HG03039 (cell line): Measurements from ENCODE around the gene FOS.

Experiments
- ATAC-seq: cut with Tn5 transposase; IDR thresholded peaks from one replicate; pipeline ENCODE4 v1.9.1; 2021; ENCODE audit warnings: mild to moderate bottlenecking, moderate library complexity; ENCODE audit not compliant: unreplicated experiment

Gene FOS

DNA sequence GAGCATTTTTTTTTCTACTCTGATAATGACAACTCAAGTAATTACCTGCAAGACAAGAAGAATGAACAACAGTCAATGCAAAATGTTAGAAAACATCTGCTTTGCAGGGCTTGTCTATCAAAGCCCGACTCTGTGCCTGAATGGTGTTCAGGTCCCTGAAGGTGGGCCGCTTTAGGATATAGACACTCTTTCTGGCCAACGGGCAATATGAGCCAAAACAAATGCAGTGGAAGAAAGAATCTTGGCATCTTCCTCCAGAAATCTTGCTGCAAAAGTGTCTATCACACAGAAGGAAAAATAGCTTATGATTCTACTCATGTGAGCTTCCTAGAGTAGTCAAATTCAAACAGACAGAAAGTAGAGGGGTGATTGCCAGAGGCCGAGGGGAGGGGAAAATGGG lies 32.7 kb downstream of the FOS start:
- ATAC-seq: no peak

DNA sequence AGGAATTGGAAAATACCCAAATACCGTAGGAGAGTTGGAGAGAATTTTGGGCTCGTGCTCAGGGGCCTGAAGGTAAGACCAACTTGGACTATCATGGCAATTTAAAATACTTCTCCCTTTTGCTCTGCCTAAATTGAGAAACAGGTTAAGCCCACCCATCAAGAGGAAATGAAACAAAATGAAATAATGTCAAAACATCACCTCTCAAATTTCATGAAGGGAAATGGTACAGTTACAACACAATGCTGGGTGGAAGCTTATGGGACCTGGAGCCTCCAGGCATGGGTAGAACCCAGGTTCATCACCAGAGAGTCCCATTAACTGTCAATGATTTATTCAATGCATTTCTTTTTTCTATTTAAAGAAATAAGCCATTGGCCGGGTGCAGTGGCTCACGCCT lies 33.7 kb downstream of the FOS start:
- no peak for ATAC-seq

DNA sequence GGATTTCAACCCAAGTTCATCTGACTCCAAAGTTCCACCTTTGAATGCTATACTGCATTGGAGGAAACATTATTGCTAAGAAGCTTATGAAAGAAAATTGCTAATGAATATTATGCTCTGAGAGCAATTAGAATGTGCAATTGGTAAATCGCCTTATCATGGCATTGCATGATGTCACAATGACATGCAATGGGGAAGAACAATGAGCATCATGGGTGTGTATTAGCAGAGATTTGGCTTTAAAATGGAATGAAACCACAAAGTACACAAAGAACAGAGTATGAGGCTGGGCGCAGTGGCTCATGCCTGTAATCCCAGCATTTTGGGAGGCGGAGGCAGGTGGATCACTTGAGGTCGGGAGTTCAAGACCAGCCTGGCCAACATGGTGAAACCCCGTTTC lies 34.7 kb downstream of the FOS start:
- no peak for ATAC-seq

DNA sequence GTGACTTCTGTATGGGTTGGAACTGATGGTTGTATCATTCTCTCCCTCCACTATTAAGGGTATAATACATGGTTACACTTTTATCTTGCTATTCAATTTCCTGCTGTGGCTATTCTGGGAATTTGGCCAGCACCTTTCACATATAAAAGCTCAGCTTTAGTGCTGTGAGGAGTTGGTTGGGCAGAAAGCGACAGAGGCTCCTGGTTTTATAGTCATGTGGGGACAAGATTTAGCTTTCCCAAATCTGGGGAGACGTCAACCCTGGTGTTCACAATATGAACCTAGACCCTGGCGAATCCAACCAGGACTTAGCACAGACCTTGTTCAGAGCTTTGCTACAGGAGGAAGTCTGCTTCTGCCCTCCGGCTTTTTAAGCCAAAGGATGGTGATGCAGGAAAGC lies 36.5 kb downstream of the FOS start:
- no peak for ATAC-seq

DNA sequence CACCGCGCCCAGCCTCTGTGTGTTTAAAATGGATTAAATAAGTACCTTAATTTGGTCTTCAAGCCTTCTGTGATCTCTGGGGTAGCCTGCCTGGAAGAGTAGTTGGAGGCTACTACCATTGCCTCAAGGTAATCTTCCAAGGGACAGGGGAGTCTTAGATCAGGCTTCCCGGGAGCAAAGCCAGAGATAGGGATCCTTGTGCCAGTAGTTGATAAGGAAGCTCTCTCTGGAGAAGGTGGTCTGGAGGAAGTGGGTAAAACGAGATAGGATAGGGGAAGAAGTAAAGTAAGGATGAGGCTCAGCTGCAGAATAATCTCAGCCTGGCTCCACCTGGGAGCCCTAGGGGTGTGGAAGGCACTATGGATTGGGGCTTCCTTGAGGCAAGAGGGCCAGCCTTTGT lies 38.5 kb downstream of the FOS start:
- ATAC-seq: no peak

DNA sequence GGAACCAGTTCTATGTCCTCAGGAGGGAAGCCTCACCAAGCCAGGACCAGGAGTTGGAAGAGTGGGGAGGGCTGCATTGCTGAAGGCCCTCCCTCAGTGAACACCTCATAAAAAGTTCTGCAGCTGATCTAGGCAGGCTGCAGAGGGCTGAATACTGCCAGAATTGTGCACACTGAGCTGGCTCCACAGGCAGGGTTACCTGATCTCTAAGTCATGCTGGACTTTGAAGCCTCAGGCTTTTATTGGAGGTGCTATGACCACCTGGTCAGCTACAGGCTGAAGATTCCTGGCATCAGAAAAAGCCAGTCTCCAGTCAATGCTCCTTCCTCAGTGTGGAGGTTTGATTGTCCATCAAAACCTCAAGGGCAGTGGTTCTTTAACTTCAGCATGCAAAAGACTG lies 39.7 kb downstream of the FOS start:
- no peak for ATAC-seq

DNA sequence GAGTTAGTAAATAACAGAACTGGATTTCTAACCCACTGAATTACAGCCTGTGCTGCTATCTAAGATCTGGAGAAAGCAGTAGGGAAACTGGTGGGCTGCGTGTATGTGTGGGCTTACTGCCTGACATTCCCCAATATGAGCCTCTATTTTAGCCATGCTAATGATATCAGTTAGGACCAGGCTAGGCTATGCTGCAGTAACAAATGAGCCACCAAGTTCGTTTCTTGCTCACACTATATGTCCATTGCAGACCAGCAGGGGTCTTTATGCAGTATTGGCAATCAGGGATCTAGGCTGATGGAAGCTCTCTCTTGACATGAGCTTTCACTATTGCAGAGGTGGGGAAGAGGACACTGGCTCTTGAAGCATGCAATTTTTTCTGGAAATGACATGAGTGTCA lies 40.4 kb downstream of the FOS start:
- no peak for ATAC-seq

DNA sequence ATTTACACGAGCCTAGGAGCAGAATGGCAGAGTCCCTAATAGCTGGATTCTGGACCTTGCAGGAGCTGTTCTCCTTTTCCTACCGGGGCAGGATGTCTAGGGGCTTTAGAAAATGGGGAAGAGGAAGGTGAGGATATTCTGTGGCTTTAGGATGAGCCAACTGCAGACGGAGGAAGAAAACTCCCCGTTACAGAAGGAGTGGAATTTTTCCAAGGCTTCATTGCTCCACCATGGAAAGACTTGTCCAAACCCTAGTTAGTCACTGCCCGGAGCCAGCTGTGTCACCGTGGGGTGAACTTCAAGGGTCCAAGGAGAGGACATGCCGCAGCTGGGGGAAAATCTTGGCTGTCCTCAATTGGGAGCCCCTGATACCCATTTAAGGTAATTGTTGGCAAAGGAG lies 41.6 kb downstream of the FOS start:
- no peak for ATAC-seq

DNA sequence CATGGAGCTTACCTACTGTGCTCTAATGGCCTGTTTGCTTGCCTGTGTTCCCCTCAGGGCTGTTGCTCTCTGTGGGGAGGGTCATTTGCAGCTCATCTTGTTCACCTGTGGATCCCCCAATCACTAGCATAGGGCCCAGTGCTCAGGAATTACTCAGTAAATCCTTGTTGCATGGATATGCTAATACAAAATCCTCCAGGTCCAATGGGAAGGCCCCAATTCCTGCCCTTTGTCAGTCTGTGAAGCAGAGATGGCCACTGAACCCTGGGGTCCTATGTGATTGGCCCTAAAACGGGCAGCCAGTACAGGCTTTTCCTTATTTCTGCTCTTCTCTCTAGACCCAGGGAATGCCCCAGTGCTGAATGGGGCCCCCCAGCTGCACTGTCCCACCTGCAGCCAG lies 44.1 kb downstream of the FOS start:
- ATAC-seq: no peak

DNA sequence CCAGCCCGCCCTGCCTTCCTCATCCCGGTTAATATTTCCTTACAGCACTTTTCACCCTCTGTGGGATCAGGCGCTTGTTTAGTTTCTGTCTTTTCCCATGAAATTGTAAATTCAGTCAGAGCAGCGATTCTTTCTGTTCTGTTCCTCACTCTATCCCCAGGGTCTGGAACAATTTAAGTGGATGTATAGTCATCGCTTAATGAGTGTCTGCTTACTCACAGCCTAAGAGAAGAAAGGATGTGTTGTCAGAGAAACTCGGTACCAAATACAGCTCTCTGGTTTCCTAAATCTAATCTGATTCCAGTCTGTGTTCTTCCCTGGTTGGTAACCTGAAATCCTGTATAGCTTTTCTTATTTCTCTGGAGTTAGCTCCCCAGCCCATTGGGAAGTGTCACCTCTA lies 44.9 kb downstream of the FOS start:
- no peak for ATAC-seq

DNA sequence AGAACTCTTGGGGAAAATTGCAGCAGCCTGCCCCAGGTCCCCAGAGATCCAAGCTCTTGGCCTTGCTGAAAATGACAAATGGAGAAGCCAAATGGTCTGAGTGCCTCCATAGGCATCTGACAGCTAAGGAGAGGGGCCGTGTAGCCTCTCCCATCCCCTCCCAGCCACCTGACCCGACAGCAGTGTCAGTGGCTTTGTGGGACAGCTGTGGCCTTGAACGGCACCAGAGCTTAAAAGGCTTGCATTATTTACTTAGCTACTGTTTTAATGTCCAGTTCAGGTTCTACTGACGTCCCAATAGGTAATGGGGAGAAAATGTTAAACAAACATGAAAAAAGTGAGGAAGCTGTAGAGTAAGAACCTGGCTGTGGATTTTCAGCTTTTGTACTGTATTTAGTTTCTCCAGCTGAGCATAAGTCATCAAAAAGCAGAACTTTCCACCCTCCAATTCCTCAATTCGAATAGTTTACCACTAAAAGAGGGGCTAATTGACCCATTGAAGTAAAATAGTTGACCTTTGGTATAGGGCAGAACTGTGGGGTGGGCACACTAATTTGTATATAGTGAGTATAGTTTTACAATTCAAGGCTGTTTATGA lies 50.0 kb downstream of the FOS start:
- ATAC-seq: no peak

DNA sequence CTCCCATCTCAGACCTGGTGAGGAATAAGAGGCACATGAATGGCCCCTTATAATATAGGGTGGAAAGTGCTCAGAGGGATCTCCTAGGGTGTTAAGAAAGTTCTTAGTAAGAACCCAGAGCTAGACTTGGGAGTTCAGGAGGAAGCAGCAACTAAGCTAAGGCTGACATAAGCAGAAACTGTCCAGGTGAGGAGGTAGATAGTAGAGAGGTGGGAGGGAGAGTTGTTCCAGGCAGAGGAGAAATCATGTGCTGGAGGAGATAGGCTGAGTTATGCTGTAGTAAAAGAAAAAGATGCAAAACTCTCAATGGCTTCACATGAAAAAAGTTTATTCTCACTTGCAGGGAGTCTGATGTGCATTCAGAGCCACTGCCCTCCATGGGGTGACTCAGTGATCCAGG lies 50.7 kb downstream of the FOS start:
- no peak for ATAC-seq

DNA sequence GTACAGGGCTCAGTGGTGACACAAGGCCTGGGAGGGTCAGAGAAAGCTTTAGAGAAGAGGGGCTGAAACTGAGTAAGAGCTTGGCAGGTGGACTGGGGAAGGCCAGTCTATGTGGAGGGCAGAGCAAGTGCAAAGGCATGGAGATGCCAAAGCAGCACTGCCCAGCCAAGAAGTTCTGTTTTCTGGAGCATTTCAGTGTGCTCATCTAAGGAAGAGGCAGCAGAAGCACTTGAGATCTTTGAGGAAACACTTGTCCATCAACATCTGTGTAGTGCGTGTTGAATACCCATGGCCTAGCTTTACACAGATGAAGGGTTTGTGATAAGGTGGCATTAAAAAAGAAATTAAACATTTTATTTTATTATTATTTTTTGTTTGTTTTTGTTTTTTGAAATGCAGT lies 52.8 kb downstream of the FOS start:
- no peak for ATAC-seq
